Measurements from ENCODE around the gene SCRN2.

DNA sequence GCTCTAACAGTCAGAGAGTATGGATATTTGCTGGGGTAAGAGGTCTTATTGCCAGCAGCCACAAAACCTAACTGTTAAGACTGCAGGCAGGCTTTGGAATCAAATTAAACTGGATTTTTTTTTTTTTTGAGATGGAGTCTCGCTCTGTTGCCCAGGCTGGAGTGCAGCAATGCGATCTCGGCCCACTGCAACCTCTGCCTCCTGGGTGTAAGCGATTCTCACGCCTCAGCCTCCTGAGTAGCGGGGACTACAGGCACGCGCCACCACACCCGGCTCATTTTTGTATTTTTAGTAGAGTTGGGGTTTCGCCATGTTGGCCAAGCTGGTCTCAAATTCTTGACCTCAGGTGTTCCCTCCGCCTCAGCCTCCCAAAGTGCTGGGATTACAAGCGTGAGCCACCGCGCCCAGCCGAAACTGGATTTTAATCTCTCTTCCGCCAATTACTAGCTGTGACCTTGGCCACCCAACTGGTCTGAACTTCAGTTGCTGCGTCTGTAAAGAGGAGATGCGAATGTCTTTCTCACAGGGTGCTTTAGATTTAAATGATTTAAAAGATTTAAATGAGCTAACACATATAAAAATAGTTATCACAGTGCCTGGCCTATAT, 10.6 kb downstream of the SCRN2 start:
- TF ChIP-seq, protein P1, sequence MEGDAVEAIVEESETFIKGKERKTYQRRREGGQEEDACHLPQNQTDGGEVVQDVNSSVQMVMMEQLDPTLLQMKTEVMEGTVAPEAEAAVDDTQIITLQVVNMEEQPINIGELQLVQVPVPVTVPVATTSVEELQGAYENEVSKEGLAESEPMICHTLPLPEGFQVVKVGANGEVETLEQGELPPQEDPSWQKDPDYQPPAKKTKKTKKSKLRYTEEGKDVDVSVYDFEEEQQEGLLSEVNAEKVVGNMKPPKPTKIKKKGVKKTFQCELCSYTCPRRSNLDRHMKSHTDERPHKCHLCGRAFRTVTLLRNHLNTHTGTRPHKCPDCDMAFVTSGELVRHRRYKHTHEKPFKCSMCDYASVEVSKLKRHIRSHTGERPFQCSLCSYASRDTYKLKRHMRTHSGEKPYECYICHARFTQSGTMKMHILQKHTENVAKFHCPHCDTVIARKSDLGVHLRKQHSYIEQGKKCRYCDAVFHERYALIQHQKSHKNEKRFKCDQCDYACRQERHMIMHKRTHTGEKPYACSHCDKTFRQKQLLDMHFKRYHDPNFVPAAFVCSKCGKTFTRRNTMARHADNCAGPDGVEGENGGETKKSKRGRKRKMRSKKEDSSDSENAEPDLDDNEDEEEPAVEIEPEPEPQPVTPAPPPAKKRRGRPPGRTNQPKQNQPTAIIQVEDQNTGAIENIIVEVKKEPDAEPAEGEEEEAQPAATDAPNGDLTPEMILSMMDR (IDR thresholded peaks at IDR 0.05), result no peak
- TF ChIP-seq POLR2A (IDR thresholded peaks at IDR 0.05) (no peak), POLR2AphosphoS5 (IDR thresholded peaks at IDR 0.05) (no peak)

Data from breast epithelium (tissue), 3 donors.